GM23248 (cell line): ENCODE results near the gene AEBP1.

ENCODE experiments used
- EZH2 ChIP-seq: fragments of 200-600 bp; sonication (generic); IDR thresholded peaks from 2 replicates; pipeline ENCODE4 v1.6.1; 2018; ENCODE audit warnings: antibody characterized with exemption, mild to moderate bottlenecking; ENCODE audit not compliant: insufficient read depth, poor library complexity, severe bottlenecking
- EZH2phosphoT487 ChIP-seq: fragments of 200-600 bp; sonication (generic); IDR thresholded peaks from 2 replicates; pipeline ENCODE4 v1.6.1; 2018; ENCODE audit warnings: antibody characterized with exemption, moderate library complexity, mild to moderate bottlenecking, low read depth; ENCODE audit not compliant: insufficient read depth

GRCh38 chr7:44121761-44122420 is 17.7 kb downstream of the AEBP1 start:
- no peak for TF ChIP-seq EZH2phosphoT487
- TF ChIP-seq EZH2: no peak
